ENCODE measurements around the gene CHRNB1. TPM values are rescaled to one million over a fixed set of nuclear protein-coding genes. Genes with fewer than 3 reads are reported as not detected.

CHRNB1 gene
- total and polyA plus RNA-seq, 2 donors (not counting 1 experiment from before 2014, with no cell fraction given), result 6.2 to 7.2 TPM

GRCh38 chr17:7437950-7438614 is 6.8 kb upstream of the CHRNB1 start:
- ChIA-PET CTCF (interaction anchor here (0.7 to 4.2 kb wide), 11 partner anchors 17 to 235 kb away, joined by 3 to 43 read pairs (median 5); partner anchors contain the start of genes SLC35G6 and TMEM95), POLR2A (interaction anchor here (0.6 kb wide), 1 partner anchor 18 kb away, joined by 10 read pairs; no protein-coding TSS in a partner anchor)
- H3K9ac ChIP-seq (ENCODE audit: low read length), result peak overlapping the region; percentile 48
- no peak overlapping the region for H3K27ac ChIP-seq (ENCODE audit: low read length in 2 of 2)
- no peaks in the 10 kb centered on the region for H3K36me3 ChIP-seq (replicated peaks in 1 of 2; ENCODE audit: control extremely low read depth in 1 of 2, control insufficient read depth in 1 of 2, extremely low read depth in 1 of 2, insufficient read depth in 2 of 2, low read length in 1 of 2)
- no peaks in the 10 kb centered on the region for H3K9me3 Mint-ChIP-seq (ENCODE audit: insufficient read depth)
- peak overlapping the region in 2 of 5 experiments; percentile 31 to 43 for H3K4me3 ChIP-seq (ENCODE audit: control extremely low read depth in 1 of 5, extremely low read depth in 1 of 5, insufficient read depth in 1 of 5, low read depth in 2 of 5, low read length in 4 of 5)
- peaks cover 43% of the 10 kb centered on the region for H3K27me3 Mint-ChIP-seq
- peak overlapping the region; percentile 67 for H3K27ac Mint-ChIP-seq
- H3K4me2 ChIP-seq (replicated peaks; ENCODE audit: low read depth, low read length, poor library complexity, severe bottlenecking), result peak overlapping the region; percentile 93
- DNase-seq (peak; percentile 77), ATAC-seq (ENCODE audit: low read depth) (no peak)
- peaks cover 49% of the 10 kb centered on the region for H4K20me1 ChIP-seq (ENCODE audit: control insufficient read depth, insufficient read depth, low read length, poor library complexity, severe bottlenecking)
- H3K9me3 ChIP-seq (ENCODE audit: control extremely low read depth in 1 of 3, control insufficient read depth in 2 of 3, insufficient read depth in 1 of 3, low read length in 2 of 3), result peaks cover 0 to 34% (median 0%) of the 10 kb centered on the region in 3 donors
- peaks cover 0 to 51% (median 31%) of the 10 kb centered on the region in 4 experiments for H3K27me3 ChIP-seq (replicated peaks in 1 of 4; ENCODE audit: control extremely low read depth in 1 of 4, control insufficient read depth in 3 of 4, insufficient read depth in 4 of 4, low read length in 3 of 4)
- H3K4me3 Mint-ChIP-seq, result peak overlapping the region; percentile 84
- H3K4me1 ChIP-seq (ENCODE audit: control insufficient read depth in 2 of 2, insufficient read depth in 2 of 2, low read length in 2 of 2), result peaks cover 51 to 53% of the 10 kb centered on the region in 2 donors
- intact Hi-C loops (cut with micrococcal nuclease), result loop anchor here (5.0 kb wide), 2 partner anchors 401 to 1951 kb away; partner anchors contain the start of genes DERL2, MIS12 and SLC16A13
- TF ChIP-seq EZH2 (IDR thresholded peaks at IDR 0.05; ENCODE audit: borderline replicate concordance, insufficient read depth, low read depth, low read length, poor library complexity, severe bottlenecking), result no peak
- TF ChIP-seq CTCF (IDR thresholded peaks at IDR 0.05), result no peak
- WGBS (ENCODE audit: insufficient coverage), result 14% methylated on average over 44 of the region's 48 CpGs
- peak overlapping the region; percentile 12 for H2AFZ ChIP-seq (ENCODE audit: insufficient read depth, low read depth, low read length, poor library complexity, severe bottlenecking)
- H3K79me2 ChIP-seq (ENCODE audit: control insufficient read depth, insufficient read depth, low read length), result peaks cover 27% of the 10 kb centered on the region
- H3K4me1 Mint-ChIP-seq, result peaks cover 48% of the 10 kb centered on the region
